CD4-positive, alpha-beta T cell treated with Interleukin-4 for 4 hours (primary cell): Measurements from ENCODE around the gene AMBP.

Experiments
- DNase-seq: peaks from one replicate; pipeline ENCODE4 v3.0.0-alpha.2; 2020

Gene AMBP

DNA sequence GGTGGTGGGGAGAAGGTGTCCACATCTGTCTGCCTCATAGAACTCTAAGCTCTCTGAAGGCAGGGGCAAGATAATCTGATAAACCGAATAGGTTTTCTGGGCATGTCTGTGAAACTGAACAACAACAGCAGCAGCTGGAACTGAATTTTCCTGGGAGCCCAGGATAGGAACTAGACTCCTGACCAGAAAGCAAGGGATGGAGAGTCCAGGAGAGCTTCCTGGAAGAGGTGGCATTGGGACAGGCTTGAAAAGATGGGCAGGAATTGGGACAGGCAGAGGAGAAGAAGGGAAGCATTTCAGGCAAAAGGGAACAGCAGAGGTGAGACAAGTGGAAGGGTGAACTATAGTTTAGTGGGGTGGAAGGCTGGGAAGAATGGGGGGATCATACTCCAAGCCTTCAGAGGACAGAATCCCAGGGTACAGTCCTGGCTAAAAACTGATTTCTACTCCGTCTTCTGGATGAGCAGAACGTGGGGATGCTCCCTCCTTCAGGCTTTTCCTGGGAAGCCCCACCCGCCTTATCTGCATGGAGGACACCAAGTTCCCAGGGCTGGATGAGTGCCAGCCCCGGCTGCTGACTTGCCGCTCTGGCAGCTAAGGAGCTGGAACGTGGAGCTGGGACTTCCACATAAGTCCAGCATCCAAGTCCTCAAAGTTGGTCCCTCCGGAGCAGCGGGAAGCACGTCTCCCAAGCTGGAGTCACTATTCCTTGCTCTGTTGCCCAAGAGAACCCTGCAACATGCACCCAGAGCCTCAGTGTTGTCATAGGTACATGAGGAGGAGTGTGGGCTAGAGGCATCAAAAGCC lies 34.9 kb upstream of the AMBP start:
- no peak for DNase-seq

DNA sequence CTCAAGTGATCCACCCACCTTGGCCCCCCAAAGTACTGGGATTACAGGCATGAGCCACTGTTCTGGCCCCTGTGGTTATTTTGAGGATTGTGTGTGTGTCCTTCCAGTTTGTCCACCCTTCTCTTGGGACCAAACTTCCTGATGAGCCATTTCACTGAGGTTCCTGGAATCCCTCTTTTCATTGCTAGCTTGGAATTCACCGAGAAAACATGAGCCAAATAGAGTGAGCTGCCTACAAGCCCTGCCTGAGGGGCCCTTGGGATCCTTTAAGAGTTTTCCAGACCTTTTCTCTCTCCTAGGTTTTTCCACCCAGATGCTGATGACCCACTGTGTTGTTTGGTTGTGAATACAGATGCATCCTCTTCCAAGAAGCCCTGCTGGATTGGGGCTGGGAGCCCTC lies 34.2 kb upstream of the AMBP start:
- DNase-seq = no peak

DNA sequence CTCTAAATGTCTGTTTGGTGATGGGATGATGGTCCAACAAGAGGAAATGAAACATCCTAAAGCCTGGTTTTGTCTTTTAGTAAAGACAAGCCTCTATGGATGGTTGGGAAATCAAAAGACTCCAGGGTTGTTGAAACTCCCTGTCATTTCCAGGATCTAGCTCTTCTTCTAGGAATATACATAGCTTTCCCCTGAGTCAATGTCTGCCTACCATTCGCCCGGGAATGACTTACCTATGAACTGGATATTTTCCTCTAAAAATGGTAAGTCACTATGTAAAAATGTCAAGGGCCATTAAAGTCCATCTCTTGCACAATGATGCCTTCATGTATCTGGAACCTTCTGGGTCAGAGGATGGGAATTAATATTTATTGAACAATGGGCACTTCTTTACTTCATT lies 32.1 kb upstream of the AMBP start:
- DNase-seq = no peak

DNA sequence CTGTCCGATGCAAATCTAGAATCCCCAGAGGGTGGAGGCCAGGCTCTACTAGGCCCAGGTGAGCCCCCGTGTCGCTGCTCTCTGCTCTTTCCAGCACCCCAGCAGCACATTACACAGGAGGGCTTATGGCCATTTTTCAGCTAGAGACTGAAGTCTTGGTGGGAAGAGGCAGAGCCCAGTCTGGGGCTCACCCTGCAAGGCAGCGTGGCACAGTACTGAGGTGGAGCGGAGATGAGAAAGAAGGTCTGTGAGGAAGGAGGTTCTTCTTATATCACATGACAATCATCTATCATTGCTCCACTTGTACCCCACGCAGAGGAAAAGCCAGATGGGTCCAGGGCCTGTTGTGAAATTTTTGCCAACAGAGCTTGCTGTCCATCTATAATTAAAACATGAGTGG lies 31.0 kb upstream of the AMBP start:
- DNase-seq = no peak

DNA sequence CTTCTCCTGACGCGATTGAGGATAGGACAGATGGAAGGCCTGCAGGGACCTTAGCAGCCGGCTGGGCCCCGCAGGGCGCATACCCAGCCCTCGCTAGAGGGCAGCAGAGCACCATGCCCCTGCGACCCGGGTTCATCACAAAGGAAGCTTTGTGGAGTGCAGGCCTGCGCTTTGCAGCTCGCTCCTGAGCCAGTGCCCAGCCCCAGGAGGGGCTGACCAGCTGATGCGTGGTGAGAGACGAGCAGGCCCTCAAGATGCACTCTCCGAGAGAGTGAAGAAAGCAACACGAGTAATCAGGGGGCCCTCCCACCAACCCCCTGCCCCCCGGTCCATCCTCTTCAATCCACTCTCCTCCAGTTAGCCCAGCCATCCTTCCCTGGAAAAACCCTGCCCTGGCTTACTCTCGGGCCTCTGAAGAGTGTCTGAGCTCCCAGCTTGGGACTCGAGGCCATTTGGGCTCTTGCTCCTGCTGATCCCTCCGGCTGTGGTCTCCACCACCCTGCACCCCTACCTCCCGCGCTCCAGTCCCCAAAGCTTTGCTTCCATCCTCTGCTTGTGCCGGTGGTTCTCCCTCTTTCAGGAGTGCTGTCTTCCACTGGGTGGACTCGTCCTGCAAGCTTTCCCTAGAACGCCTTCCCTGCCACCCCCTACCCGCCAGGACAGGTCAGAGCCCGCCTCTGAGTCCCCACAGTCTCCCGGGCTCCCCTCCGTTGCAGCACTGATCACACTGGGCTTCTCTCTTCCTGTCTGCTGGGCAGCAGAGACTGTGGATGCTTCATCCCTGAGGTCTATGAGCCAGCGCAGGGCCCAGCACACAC lies 30.1 kb upstream of the AMBP start:
- peak; percentile 14 for DNase-seq

DNA sequence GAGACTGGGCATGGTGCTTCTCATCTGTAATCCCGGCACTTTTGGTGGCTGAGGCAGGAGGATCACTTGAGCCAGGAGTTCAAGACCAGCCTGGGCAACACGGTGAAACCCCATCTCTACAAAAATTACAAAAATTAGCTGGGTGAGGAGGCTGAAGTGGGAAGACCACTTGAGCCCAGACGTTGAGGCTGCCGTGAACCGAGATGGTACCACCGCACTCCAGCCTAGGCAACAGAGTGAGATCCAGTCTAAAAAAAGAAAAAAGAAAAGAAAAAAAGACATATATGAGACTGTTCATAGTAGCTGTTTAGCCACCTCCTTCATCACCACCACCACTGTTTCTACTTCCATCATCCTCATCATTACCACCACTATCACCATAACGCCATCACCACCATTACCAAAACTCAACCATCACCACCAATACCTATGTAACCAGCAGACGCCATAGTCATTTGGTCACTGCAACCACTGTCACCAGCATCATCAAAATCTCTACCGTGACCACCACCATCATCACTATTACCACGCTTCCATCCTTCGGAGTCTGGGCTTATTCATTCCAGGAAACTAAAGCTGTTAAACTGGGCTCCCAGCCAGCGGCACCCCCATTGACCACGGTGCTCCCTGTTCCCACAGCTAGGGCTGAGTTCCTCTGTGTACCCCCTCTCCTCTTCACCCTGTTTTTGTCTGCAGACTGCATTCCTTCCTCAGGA lies 29.3 kb upstream of the AMBP start:
- no peak for DNase-seq

DNA sequence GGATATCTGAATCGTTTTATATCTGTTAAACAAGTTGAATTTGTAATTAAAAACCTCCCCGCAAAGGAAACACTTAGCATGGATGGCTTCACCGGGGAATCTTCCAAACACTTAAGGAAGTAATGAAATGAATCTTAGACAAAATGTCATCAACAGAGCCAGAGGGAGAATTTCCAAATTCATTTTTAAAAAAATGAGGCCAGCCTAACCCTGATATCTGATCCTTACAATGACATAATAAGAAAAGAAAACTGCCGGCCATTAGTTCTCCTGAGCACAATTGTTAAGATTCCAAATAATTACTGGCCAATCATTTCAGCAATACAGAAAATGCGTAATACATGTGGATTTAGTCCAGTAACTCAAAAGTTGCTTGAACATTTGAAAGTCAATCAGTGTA lies 27.1 kb upstream of the AMBP start:
- no peak for DNase-seq

DNA sequence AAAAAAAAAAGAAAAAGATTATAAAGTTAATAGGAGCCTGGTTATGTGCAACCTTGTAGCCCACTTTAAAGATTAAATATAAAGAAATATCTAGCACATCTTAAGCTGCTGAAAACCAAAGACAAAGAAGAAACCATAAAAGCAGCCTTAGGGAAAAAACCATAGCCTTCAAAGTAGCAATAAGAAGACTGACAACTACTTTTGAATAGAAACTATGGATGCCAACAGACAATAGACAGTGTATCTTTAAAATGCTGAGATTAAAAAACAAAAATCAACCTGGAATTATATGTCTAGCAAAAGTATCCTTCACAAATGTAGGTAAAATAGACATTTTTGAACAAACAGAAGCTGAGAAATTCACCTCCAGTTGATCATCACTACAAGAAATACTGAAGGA lies 24.4 kb upstream of the AMBP start:
- DNase-seq = no peak

DNA sequence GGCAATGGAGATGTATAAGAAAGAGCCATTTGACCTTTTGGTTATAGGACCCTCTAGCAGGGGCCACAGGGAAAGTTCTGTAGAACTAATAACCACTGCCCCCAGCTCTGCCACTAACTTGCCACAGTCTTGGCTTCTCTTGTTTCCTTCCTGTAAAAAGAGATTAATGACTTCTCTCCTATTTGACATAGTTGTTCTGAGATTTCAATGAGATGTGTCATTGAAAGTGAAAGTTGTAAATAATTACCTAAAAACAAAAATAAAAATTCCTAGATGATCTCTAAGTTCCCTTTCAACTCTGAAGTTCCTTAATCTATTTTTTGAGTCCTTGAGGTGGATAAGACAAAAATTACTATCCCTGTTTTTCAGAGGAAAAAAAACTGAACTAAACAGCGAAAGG lies 22.4 kb upstream of the AMBP start:
- no peak for DNase-seq

DNA sequence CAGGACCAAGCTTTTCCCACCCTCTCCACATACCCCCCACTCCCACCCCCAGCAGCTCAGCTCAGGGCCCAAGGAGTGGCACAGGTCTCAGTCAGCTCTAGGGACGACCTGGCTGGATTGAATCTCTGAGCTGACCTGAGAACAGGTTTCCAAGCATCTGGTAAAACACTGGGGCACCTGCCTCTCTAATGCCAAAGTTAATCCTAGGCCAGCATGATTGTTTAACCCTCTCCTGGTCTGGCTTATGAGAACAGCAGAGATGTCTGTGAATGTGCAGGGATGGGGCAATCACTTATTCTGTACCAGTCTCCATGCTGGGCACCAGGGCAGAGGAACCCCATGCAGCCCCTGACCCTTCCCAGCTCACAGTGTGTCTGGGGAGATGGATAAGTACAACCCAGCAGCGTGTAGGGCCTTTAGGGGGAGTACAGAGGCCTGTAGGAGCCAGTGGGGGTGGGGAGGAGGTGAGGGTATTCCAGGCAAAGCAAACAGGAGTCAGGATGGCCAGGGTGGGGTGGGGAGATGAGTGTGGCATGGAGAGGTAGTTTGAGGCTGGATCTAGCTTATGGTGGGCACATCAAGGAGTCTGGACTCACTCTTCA lies 21.7 kb upstream of the AMBP start:
- no peak for DNase-seq

DNA sequence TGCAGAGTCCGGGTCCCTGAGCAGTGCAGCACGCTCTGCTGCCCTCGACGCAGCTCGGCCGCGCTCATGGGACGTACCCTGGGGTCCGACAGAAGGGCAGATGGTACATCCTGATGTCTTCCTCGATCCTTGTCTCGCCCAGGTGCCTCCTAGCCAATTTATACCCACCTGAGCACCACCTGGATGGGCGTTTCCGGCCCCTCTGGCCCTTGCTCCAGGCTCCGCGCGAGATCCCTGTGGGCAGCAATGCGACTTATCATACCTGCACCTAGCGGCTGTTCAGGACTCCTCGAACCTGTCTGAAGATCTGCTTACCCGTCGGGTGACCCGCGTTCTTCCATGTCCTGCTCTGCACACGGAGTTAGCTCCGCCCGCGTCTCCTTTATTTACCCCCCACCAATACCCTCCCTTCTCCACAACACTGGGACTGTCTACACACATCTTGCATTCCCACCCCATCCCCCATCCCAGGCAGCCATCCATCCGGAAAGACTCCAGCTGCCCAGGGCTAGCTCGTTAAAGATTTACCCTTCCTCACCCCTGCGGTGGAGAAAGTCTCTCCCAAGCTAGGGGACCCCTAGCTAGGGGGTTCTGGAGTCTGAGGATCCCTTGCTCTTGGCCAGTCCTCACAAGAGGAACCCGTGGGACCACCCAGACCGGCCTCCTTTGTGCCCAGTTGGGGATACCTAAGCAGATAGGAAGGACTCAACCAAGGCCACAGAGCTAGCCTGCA lies 21.0 kb upstream of the AMBP start, which contains the start of gene KIF12:
TSS of gene KIF12 (minus strand) at position 357 of the 733 bp plus-strand sequence. CDS start at position 341, 16 bp downstream.
- no peak for DNase-seq

DNA sequence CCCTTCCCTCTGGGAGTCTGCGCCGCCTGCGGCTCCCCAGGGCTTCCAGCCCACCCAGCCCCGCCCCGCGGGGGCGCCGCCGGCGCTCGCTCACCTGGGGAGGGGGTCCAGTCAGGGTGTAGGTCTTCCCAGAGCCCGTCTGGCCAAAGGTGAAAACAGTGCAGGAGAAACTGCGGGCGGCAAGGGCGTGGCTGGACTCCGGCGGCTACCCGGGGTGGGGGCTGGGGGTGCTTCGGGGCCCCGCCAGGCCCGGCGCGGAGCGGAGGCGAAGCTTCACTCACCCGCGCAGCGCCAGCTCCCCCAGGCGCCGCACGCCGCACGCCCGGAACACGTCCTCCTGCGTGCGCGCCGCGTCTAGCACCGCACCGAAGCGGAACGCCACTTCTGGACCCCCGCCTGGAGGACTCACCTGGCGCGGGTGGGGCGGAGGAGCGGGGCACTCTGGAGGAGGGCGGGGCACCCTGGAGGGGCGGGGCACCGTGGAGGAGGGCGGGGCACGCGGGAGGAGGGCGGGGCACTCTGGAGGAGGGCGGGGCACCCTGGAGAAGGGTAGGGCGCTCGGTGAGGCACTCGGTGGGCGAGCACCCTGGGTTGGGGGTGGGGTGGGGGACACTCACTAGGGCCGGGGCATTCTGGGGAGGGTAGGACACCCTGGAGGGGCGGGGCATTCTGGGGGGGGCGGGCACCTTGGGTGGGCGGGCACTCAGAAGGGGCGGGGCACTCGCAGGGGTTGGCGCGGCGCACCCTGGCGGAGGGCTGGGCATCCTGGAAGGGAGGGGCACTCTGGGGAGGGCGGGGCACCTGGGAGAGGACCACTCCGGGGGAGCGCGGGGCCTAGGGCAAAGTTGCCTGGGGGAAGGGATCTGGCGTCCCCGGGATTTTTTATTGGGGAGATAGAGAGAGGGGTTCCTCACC lies 20.2 kb upstream of the AMBP start:
- no peak for DNase-seq

DNA sequence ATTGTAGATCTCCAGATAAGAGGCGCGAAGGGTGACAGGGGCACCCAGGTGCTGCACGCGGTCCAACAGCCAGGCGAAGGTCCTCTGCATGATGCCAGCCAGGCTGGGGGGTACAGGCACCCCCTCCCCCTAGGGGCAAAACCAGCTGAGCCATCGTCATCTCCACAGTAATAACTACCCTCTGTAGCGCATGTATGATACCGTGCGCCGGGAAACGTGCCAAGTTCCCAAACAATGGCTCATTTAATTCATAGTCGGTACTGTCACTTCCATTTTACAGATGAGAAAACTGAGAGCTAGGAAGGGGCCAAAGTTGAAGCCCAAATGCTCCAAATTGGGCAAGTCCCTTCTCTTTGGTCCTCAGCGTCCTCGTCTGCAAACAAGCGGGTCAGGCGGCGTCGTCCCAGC lies 19.5 kb upstream of the AMBP start:
- DNase-seq = no peak

DNA sequence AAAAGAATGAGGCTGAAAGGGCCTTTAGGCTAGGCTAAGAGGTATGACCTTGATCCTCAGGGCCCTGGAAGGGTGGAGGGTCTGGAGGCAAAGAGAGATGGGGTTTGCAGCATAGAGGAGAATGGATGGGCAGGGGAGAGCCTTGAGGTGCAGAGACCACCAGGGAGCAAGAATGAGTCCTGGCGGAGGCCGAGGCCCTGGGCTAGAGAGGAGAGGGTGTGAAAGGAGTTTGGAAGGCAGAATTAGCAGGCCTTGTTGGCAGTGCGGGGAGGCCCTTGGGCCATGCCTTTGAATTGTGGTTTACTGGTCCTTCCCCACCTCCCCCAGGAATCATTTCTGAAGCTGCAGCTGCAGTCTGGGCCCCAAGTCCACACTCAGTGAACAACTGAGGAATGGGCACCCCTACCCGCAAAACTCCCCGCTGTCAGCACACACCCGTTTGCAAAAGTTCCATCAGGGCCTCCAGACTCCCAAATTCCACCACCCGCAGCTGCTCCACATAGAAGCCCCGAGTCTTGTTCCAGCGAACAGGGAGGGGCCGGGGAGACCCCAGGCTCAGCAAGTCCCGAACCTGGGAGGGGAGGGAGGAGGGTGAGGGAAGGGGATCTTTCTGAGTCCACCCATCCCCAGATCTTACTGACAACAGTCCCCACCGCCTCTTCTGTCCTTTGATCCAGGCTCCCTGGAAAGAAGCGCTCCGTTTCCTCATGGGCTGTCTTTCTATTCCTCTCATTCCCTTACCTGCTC lies 18.9 kb upstream of the AMBP start:
- DNase-seq = no peak

DNA sequence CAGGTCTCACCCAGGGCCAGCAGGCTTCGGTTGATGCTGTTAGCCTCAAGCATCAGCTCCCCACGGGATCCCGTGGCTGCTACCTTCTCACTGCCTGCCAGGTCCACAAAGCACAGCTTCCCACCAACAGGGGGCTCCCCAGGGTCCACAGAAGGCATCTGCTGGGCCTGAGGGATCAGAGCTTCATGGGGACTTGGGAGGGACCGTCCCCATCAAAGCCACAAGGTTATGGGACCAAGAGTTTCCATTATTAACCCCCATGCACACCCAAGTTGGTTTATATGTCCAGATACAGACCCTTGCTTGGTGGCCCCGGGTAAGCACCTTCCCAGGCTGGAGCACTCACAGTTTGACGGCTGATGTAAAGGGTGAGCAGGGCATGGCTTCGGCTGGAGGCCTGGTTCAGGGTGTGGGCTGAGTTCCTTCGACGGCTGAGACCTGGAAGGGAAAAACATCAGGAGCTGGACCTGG lies 18.0 kb upstream of the AMBP start:
- DNase-seq = no peak

DNA sequence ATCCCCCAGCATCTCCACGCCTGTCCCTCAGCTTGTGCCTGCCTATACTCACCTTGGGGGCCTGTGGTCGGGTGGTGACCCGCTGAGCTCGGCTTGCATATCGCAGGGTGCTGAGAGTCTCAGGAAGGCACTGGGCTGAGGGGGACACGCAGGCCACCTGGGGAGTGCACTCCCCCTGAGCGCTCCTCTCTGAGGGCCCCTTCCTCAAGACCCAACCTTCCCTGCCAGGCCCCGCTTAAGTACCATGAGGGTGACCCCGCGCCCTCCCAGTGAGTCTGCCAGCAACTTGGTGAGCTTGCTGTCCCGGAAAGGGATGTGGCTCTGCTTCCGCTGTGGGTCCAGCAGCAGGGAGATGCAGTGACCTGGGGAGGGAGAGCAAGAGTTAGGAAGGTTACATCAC lies 16.9 kb upstream of the AMBP start:
- DNase-seq = no peak

DNA sequence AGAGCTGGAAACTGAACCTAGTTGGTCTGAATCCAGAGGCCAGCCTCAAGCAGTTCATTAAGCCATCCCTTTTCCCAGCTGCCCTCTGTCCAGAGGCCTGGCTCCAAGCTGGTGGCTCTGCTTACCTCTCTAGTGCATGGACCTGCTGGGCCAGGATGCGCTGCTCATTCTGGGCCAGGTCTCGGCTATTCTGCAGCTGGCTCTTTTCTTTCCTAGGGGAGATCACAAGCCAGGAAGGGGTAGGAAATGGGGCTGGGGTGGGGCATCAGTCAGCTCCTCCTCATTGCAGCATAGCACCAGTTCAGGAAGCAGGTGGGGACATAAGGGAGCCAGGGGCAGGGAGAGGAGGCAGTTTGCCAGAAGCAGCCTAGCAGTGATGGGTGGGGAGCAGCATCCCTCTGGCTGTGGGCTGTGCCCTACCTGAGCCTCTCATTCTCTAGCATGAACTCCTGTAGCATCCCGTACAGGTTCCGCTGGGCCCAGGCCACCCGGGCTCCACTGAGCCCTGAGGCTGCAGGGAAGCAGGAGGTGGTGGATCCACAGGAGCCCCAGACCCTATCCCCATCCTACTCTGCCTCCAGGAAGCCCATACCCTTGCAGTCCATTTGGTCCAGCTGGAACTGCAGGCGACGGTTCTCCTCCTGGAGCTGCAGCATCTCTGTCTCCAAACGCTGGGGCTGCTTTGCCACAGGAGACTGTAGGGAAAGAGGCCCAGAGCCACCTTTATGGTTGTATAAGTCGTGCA lies 15.8 kb upstream of the AMBP start:
- DNase-seq = no peak

DNA sequence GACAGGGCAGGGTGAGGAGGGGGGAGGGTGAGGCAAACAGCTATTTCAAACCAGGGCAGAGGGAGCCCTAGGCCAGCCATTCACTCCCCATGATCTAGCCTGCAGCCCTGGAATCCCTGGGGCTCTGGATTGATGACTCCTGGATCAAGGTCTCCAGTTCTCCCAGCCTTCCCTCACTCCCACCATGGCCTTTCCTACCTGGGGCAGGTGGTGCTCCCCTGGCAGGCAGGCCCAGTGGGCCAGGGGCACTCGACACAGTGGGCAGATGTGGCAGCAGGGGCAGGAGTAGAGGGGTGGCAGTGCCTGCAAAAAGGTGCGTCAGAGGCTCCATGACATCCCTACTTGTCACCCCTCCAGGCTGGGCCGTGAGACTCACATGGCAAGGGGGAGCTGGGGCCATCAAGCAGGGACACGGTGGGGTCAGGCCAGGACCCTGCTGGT lies 15.0 kb upstream of the AMBP start:
- DNase-seq = no peak

DNA sequence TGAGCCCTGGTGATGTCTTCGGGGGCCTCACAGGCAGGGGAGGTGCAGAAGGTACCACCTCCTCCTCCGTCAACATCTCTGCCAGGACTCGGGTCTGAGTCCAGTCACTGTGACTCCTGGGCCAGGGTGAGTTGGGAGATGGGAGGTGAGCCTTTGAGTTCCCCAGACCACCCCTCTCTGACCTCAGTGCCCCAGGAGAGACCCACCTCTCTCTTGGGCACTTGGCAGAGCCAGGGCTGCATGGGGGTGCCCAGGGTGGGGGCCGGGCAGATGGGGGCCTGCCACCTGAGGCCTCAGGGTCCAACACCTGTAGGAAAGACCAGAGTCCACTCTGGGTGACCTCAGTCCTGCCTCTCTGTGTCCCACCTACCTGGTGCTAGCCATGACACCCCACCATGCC lies 14.2 kb upstream of the AMBP start:
- DNase-seq = no peak

DNA sequence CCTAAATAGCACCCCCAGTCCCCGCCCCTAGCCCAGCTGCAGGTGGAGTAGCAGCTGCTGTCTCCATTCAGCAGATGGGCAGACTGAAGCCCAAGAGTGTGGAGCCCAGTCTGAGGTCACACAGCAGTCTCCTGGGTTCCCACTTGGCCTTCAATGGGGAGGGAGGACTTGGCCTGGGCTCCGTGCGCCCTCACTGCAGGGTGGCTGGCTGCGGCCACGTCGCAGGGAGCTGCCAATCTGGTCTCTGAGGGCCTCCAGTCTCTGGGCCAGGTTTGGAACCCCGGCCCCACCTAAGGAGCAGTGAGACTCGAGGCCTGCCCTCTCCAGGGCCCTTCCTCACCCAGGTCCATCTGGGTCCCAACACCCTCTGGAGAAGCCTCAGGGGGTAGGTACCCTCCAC lies 13.6 kb upstream of the AMBP start:
- DNase-seq = no peak
